Measurements from ENCODE around the gene SERINC5.

DNA sequence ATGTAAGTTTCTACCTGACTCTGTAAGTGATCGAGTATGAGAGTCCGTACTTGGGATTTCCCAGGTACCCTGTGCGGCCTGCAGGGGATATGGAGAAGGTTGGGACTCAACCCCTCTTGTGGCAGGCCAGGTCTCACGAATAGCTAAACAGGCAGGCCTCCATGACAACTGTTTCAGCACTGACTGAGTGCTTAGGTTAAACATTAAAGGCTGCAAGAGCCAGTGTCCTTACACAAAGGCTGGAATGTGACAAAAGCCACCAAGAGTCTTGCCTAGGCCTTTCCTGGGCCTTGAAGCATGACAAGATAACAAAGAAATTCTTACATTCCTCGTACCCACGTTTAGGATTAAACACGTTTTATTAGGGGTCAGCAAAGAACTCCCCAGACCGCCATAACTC lies 162.1 kb downstream of the SERINC5 start:
- TF ChIP-seq, protein P1, sequence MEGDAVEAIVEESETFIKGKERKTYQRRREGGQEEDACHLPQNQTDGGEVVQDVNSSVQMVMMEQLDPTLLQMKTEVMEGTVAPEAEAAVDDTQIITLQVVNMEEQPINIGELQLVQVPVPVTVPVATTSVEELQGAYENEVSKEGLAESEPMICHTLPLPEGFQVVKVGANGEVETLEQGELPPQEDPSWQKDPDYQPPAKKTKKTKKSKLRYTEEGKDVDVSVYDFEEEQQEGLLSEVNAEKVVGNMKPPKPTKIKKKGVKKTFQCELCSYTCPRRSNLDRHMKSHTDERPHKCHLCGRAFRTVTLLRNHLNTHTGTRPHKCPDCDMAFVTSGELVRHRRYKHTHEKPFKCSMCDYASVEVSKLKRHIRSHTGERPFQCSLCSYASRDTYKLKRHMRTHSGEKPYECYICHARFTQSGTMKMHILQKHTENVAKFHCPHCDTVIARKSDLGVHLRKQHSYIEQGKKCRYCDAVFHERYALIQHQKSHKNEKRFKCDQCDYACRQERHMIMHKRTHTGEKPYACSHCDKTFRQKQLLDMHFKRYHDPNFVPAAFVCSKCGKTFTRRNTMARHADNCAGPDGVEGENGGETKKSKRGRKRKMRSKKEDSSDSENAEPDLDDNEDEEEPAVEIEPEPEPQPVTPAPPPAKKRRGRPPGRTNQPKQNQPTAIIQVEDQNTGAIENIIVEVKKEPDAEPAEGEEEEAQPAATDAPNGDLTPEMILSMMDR (IDR thresholded peaks at IDR 0.05) = no peak
- no peak for TF ChIP-seq POLR2A (IDR thresholded peaks at IDR 0.05)
